K562 (cell line): ENCODE measurements around the gene ARFGAP1. TPM values are rescaled to one million over a fixed set of nuclear protein-coding genes. Genes with fewer than 3 reads are reported as not detected.

Source experiments
- ATAC-seq: fragments of 200-7000 bp; cut with Tn5 transposase; 3 replicates; pipeline ENCODE4 v1.9.1; 2020; ENCODE audit warnings: moderate library complexity
- BruUV-seq: library from RNA; stranded (reverse); fragments of 400-500 nt; replicated peaks from 2 replicates; lab custom pipeline; 2021; lab: Mats Ljungman, UMichigan
- CTCF ChIA-PET: fragments of 300-600 bp; formaldehyde crosslinking; extraction: SDS; loops from one replicate; lab custom pipeline; 2021; ENCODE audit warnings: low intra/inter-chr PET ratio; lab: Yijun Ruan, JAX
- POLR2A ChIA-PET: fragments of 300-600, 350-650 bp; sonication (Branson Sonifier 250); formaldehyde crosslinking; extraction: SDS; loops from one replicate; lab custom pipeline; 2021; ENCODE audit warnings: antibody characterized with exemption, inconsistent platforms; lab: Yijun Ruan, JAX
- DNase-seq, 4 experiments: peaks; one replicate each; pipeline versions ENCODE4 v3.0.0 to v3.0.0-alpha.2; 2011 to 2018; ENCODE audit warnings: low spot score in 3 of 4, mixed read lengths in 3 of 4; ENCODE audit errors: extremely low read depth in 1 of 4
- FAIRE-seq: peaks from 2 replicates; lab custom pipeline; 2011; peaks lifted over from hg19 to GRCh38; lab: Jason Lieb, UNC
- H2AFZ ChIP-seq: 2 replicates; pipeline ENCODE4 v1.6.0; 2011; ENCODE audit warnings: low read depth, low read length, control low read depth, inconsistent platforms
- H3K27ac ChIP-seq: fragments of 200-600 bp; 3 replicates; pipeline ENCODE4 v1.8.0; 2011; ENCODE audit warnings: low read depth, mild to moderate bottlenecking, control low read depth, inconsistent platforms, low read length, moderate library complexity, mixed read lengths; ENCODE audit errors: extremely low read depth
- H3K27me3 ChIP-seq, 2 experiments: fragments of 300-600 bp in 1 of 2; 2 replicates in 1 of 2; 3 replicates in 1 of 2; pipeline versions ENCODE4 v1.6.0 to v1.8.0; 2011; ENCODE audit warnings: inconsistent platforms in 2 of 2, low read length in 2 of 2, mild to moderate bottlenecking in 1 of 2, mixed read lengths in 1 of 2, moderate library complexity in 1 of 2; ENCODE audit not compliant: control insufficient read depth in 2 of 2, insufficient read depth in 2 of 2
- H3K36me3 ChIP-seq: fragments of 300-600 bp; 3 replicates; pipeline ENCODE4 v1.8.0; 2011; ENCODE audit warnings: mild to moderate bottlenecking, low read length, inconsistent platforms; ENCODE audit not compliant: control insufficient read depth, insufficient read depth
- H3K4me1 ChIP-seq, 2 experiments: fragments of 200-600 bp in 1 of 2; replicated peaks in 1 of 2; 2 replicates in 1 of 2; 3 replicates in 1 of 2; pipeline versions ENCODE4 v1.5.1 to v1.8.0; 2011; ENCODE audit warnings: inconsistent platforms in 2 of 2, low read length in 2 of 2, mild to moderate bottlenecking in 1 of 2, mixed read lengths in 1 of 2, moderate library complexity in 1 of 2; ENCODE audit not compliant: control insufficient read depth in 2 of 2, insufficient read depth in 2 of 2
- H3K4me2 ChIP-seq: 2 replicates; pipeline ENCODE4 v1.6.1; 2011; ENCODE audit warnings: low read length, control low read depth, inconsistent platforms, mixed read lengths; ENCODE audit not compliant: insufficient read depth
- H3K4me3 ChIP-seq: fragments of 200-600 bp; sonication (generic), shearing (Covaris generic); 2 replicates; pipeline ENCODE4 v1.5.1; 2016; ENCODE audit warnings: control low read depth, inconsistent platforms
- H3K79me2 ChIP-seq: fragments of 200-600 bp; 3 replicates; pipeline ENCODE4 v1.8.0; 2011; ENCODE audit warnings: low read length, inconsistent platforms; ENCODE audit not compliant: control insufficient read depth, insufficient read depth
- H3K9ac ChIP-seq, 2 experiments: 2 replicates each; pipeline versions ENCODE4 v1.6.0 to v1.6.1; 2011; ENCODE audit warnings: low read depth in 2 of 2, low read length in 2 of 2, control low read depth in 1 of 2, inconsistent platforms in 1 of 2, mild to moderate bottlenecking in 1 of 2, mixed read lengths in 1 of 2; ENCODE audit not compliant: insufficient read depth in 1 of 2
- H3K9me1 ChIP-seq: one replicate; pipeline ENCODE4 v1.6.0; 2011; ENCODE audit warnings: inconsistent platforms, mild to moderate bottlenecking, low read length, moderate library complexity; ENCODE audit not compliant: control insufficient read depth, insufficient read depth
- H3K9me3 ChIP-seq: replicated peaks from 2 replicates; pipeline ENCODE4 v1.5.1; 2011; ENCODE audit warnings: low read depth, low read length, inconsistent platforms; ENCODE audit not compliant: control insufficient read depth, insufficient read depth
- H4K20me1 ChIP-seq: replicated peaks from 2 replicates; pipeline ENCODE4 v1.6.1; 2011; ENCODE audit warnings: low read length, inconsistent platforms, mixed read lengths; ENCODE audit not compliant: control insufficient read depth, insufficient read depth
- ATF7 ChIP-seq: fragments of 450-650 bp; IDR thresholded peaks from 2 replicates; pipeline ENCODE4 v1.7.1; 2014; ENCODE audit warnings: mild to moderate bottlenecking, moderate library complexity
- BRD9 ChIP-seq: fragments of 450-650 bp; IDR thresholded peaks from 2 replicates; pipeline ENCODE4 v1.6.1; 2018; ENCODE audit warnings: low read depth; ENCODE audit not compliant: partially characterized antibody
- CREB1 ChIP-seq, 2 experiments: sonication (generic) in 1 of 2; formaldehyde crosslinking in 1 of 2; IDR thresholded peaks; 2 replicates each; pipeline versions ENCODE4 v1.6.1 to v1.8.0; 2012 to 2022; ENCODE audit warnings: inconsistent platforms in 1 of 2, mild to moderate bottlenecking in 1 of 2, missing genetic modification reagents in 1 of 2, moderate library complexity in 1 of 2
- HNRNPL ChIP-seq: fragments of 200-400 bp; formaldehyde crosslinking; IDR thresholded peaks from 2 replicates; pipeline ENCODE4 v1.6.1; 2017; ENCODE audit warnings: low read depth, mild to moderate bottlenecking, low read length
- SLC30A9 ChIP-seq: fragments of 250-450 bp; sonication (Bioruptor Pico); IDR thresholded peaks from 2 replicates; pipeline ENCODE4 v1.8.0; 2022; ENCODE audit warnings: mild to moderate bottlenecking, moderate library complexity
- ZBTB7A ChIP-seq: IDR thresholded peaks from 2 replicates; pipeline ENCODE4 v1.6.1; 2011; ENCODE audit warnings: low read depth, mild to moderate bottlenecking, low read length, moderate library complexity, borderline replicate concordance; ENCODE audit not compliant: control insufficient read depth
- ZNF586 ChIP-seq: fragments of 450-650 bp; formaldehyde crosslinking; conservative IDR thresholded peaks from 2 replicates; pipeline ENCODE4 v1.4.0; 2020; ENCODE audit warnings: mild to moderate bottlenecking, moderate library complexity
- WGBS: fragments of 100-300 bp; shearing (Covaris generic); methylation state at CpG from one replicate; pipeline ENCODE4 v1.1.6; 2016; ENCODE audit warnings: low coverage, mixed read lengths; ENCODE audit not compliant: insufficient coverage; ENCODE audit errors: missing lambda C conversion rate; 5-methylcytosine and 5-hydroxymethylcytosine counted together
- in situ Hi-C: fragments of 300-500 bp; cut with MboI; formaldehyde crosslinking; loops from 4 replicates; pipeline ENCODE4 v1.15.0; 2018; ENCODE audit warnings: inconsistent platforms, mixed read lengths
- intact Hi-C: fragments of 100-400 bp; cut with micrococcal nuclease; formaldehyde crosslinking; loops from 2 replicates; pipeline ENCODE4 v1.14.2; 2022
- polyA plus RNA-seq, 8 experiments: library from polyadenylated mRNA; depleted of rRNA in 4 of 8; stranded (reverse) in 5 of 8; unstranded in 3 of 8; fragments of >200 nt; fragmentation: Nextera tagmentation in 2 of 8; fragmentation: Illumina TruSeq in 1 of 8; extraction: Ambion mirVana in 2 of 8; extraction: Trizol in 1 of 8; gene quantifications; 2 replicates each; pipeline versions ENCODE4 v1.2.1 to v1.2.3, GENCODE V29; 2011 to 2014; ENCODE audit warnings: inconsistent platforms in 1 of 8, missing spikeins in 1 of 8
- total RNA-seq, 7 experiments: library from RNA; depleted of rRNA in 6 of 7; stranded (reverse); fragments of >200 nt in 6 of 7; fragmentation: Illumina TruSeq in 2 of 7; extraction: Trizol in 2 of 7; gene quantifications; 2 replicates each; pipeline versions ENCODE4 v1.2.1 to v1.2.3, GENCODE V29; 2011 to 2021; ENCODE audit warnings: low replicate concordance in 1 of 7

ARFGAP1 gene
- total and polyA plus RNA-seq, 9 of the 15 experiments (the other 6 are each of a cell fraction or from before 2014, with no cell fraction given) = 0.53 to 102 (median 33.5) TPM

- Histone ChIP-seq H3K4me2 (peak overlapping the region; percentile 92), H3K9me1 (peaks cover 6% of the 10 kb centered on the region), H4K20me1 (peaks cover 29% of the 10 kb centered on the region), H3K79me2 (peaks cover 44% of the 10 kb centered on the region), H2AFZ (peak overlapping the region; percentile 76), H3K9me3 (no peaks in the 10 kb centered on the region), H3K4me3 (peak overlapping the region; percentile 88), H3K27ac (peak overlapping the region; percentile 80), H3K27me3 (peaks cover 0 to 3% of the 10 kb centered on the region in 2 experiments; a peak in 1 of 5 replicates), H3K36me3 (peaks cover 35% of the 10 kb centered on the region; the same call in 2 of the 3 replicates), H3K9ac (peak overlapping the region; percentile 88 to 97), H3K4me1 (peaks cover 11 to 32% of the 10 kb centered on the region in 2 experiments; a peak in 4 of 5 replicates)
- ChIA-PET CTCF (no interaction called here), POLR2A (interaction anchor here (0.6 to 2.3 kb wide), 5 partner anchors 9 to 274 kb away, joined by 3 to 24 read pairs (median 3); no protein-coding TSS in a partner anchor)
- DNase-seq (no peak), FAIRE-seq (no peak), ATAC-seq (no peak)
- intact Hi-C loops (no loop called here), in situ Hi-C loops (no loop called here)
- no peak for TF ChIP-seq HNRNPL
- no peak for TF ChIP-seq SLC30A9 (CRISPR knock-in tag)
- 0 out of 2 replicates have a peak, but pooled peaks have one; percentile 23 for TF ChIP-seq ZBTB7A
- TF ChIP-seq BRD9 = no peak
- TF ChIP-seq CREB1 (IDR thresholded peaks at IDR 0.05) = no peak
- TF ChIP-seq CREB1 (CRISPR knock-in tag; IDR thresholded peaks at IDR 0.05) = 0 out of 2 replicates have a peak, but pooled peaks have one; percentile 1
- TF ChIP-seq ATF7 = no peak
- no peak for TF ChIP-seq ZNF586 (CRISPR knock-in tag)
- no TSS peak for BruUV-seq
- 0% methylated on average over 15 of the region's 37 CpGs for WGBS
Observed at GRCh38 chr20:63273059-63273579, 506 bp downstream of the ARFGAP1 start.
